Activated CD8-positive, alpha-beta T cell treated with anti-CD3 and anti-CD28 coated beads for 36 hours (primary cell): ENCODE measurements around the gene POLG. TPM values are rescaled to one million over a fixed set of nuclear protein-coding genes. Genes with fewer than 3 reads are reported as not detected.

Experiments used
- ATAC-seq: fragments of 200-7000 bp; cut with Tn5 transposase; one replicate; pipeline ENCODE4 v1.10.0; 2021; ENCODE audit warnings: mild to moderate bottlenecking, moderate library complexity
- CTCF ChIA-PET: fragments of 350-600 bp; sonication (Branson Sonifier 250); formaldehyde crosslinking; loops from one replicate; lab custom pipeline; 2021; ENCODE audit warnings: antibody characterized with exemption; lab: Charles Lee
- POLR2A ChIA-PET: fragments of 350-600 bp; sonication (Branson Sonifier 250); formaldehyde crosslinking; loops from one replicate; lab custom pipeline; 2021; ENCODE audit warnings: antibody characterized with exemption; lab: Charles Lee
- DNase-seq: peaks from one replicate; pipeline ENCODE4 v3.0.0-alpha.2; 2020
- H3K27ac Mint-ChIP-seq: one replicate; pipeline ENCODE4 v1.8.0; 2021; ENCODE audit warnings: mild to moderate bottlenecking, mixed read lengths
- H3K27me3 Mint-ChIP-seq: one replicate; pipeline ENCODE4 v1.8.0; 2021; ENCODE audit warnings: mixed read lengths
- H3K36me3 Mint-ChIP-seq: one replicate; pipeline ENCODE4 v1.8.0; 2021; ENCODE audit warnings: low read depth, mixed read lengths
- H3K4me1 Mint-ChIP-seq: one replicate; pipeline ENCODE4 v1.8.0; 2021; ENCODE audit warnings: low read depth, mixed read lengths
- H3K4me3 Mint-ChIP-seq: one replicate; pipeline ENCODE4 v1.8.0; 2021; ENCODE audit warnings: mild to moderate bottlenecking, moderate library complexity, mixed read lengths
- H3K9me3 Mint-ChIP-seq: one replicate; pipeline ENCODE4 v1.8.0; 2021; ENCODE audit warnings: mixed read lengths
- intact Hi-C: fragments of 100-400 bp; cut with micrococcal nuclease; formaldehyde crosslinking; loops from one replicate; pipeline ENCODE4 v1.10.0; 2022
- total RNA-seq, 2 experiments: library from RNA; stranded (reverse); gene quantifications; one replicate each; pipeline ENCODE4 v1.2.3, GENCODE V29; 2021
- TF ChIP-seq, protein P1 (sequence below): fragments of 200-600 bp; IDR thresholded peaks from one replicate; pipeline ENCODE4 v1.8.0; 2022; ENCODE audit warnings: antibody characterized with exemption, mild to moderate bottlenecking

POLG gene
- total RNA-seq, 2 experiments from 2014 or later: 101 to 106 TPM

DNA sequence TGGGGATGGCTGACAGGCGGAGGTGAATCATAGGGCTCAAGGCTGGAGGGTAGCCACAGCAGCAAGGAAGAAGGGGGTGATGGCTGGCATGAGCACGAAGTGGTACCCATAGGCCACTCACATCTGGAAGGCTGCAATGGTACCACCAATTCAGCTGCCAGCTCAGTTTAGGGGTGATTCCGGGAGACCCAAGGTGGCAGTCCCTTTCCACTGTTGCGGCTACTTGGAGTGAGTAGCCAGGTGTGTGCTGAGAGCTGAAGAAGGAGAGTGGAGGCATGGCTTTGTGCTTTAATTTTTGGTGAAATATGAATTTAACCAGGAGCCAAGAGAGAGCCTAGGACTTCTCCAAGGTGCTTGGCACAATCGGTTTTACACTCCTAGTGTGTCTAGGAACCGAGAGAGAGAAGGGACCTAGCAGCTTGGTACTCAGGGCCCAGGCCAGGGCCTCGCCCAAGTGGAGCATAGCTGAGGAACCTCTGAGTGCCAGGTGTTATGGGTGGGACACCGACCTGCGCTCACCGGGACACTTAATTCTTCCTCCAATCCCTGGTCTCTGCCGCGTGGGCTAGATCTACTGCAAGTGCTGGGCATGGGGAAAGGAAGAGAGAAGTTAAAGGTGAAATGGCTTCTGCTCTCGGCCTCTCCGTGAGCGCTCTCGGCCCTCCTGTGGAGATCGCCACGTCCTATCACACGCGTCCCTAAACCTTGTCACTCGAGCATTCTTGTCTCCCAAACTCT is 32.2 kb upstream of the POLG start:
- peak overlapping the region; percentile 26 for H3K4me3 Mint-ChIP-seq
- H3K9me3 Mint-ChIP-seq: no peaks in the 10 kb centered on the region
- peaks cover 81% of the 10 kb centered on the region for H3K27me3 Mint-ChIP-seq
- intact Hi-C loops: no loop called here
- no peaks in the 10 kb centered on the region for H3K36me3 Mint-ChIP-seq
- CTCF ChIA-PET: interaction anchor here (1.5 to 4.3 kb wide), 2 partner anchors 8 to 33 kb away, joined by 4 to 36 read pairs; no protein-coding TSS in a partner anchor
- ATAC-seq: no peak
- POLR2A ChIA-PET: interaction anchor here (0.7 to 2.2 kb wide), 2 partner anchors 10 to 16 kb away, joined by 3 to 6 read pairs; no protein-coding TSS in a partner anchor
- TF ChIP-seq, protein P1, sequence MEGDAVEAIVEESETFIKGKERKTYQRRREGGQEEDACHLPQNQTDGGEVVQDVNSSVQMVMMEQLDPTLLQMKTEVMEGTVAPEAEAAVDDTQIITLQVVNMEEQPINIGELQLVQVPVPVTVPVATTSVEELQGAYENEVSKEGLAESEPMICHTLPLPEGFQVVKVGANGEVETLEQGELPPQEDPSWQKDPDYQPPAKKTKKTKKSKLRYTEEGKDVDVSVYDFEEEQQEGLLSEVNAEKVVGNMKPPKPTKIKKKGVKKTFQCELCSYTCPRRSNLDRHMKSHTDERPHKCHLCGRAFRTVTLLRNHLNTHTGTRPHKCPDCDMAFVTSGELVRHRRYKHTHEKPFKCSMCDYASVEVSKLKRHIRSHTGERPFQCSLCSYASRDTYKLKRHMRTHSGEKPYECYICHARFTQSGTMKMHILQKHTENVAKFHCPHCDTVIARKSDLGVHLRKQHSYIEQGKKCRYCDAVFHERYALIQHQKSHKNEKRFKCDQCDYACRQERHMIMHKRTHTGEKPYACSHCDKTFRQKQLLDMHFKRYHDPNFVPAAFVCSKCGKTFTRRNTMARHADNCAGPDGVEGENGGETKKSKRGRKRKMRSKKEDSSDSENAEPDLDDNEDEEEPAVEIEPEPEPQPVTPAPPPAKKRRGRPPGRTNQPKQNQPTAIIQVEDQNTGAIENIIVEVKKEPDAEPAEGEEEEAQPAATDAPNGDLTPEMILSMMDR: no peak
- no peak overlapping the region for H3K27ac Mint-ChIP-seq
- DNase-seq: no peak
- peaks cover 7% of the 10 kb centered on the region for H3K4me1 Mint-ChIP-seq

DNA sequence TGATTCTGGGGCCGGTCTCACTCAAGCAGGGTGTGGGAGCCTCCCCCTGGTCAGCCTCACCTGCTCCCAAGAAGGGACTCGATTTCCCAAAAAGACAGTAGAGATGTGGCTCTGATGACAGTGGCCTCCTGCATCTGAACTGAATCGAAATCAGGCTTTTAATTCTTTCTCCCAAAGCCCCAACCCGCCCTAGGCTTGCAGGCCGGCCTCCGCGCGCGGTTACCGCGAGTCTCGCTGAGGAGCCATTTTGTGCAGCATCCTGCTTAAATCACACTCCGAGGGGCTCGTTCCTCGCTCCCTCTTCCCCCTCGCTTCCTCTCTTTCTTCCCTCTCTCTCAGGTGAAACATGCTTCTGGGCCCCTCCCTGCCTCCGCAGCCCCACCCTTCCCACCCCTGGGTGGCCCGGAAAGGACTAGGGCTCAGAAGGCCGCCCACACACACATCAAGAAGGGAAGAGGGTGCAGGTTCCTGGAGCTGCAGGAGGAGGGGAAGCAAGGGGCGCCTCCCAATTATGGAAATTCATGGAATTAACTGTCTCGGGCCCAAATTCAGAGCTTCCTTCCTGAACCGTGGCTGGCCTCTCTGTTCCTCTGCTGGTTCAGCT is 30.9 kb upstream of the POLG start:
- intact Hi-C loops: no loop called here
- Mint-ChIP-seq H3K4me3 (no peak overlapping the region), H3K27ac (no peak overlapping the region), H3K4me1 (peaks cover 9% of the 10 kb centered on the region), H3K36me3 (no peaks in the 10 kb centered on the region), H3K27me3 (peaks cover 85% of the 10 kb centered on the region), H3K9me3 (no peaks in the 10 kb centered on the region)
- ATAC-seq (no peak), DNase-seq (no peak)
- ChIA-PET CTCF (interaction anchor here (0.8 to 1.5 kb wide), 2 partner anchors 34 to 53 kb away, joined by 3 to 4 read pairs; no protein-coding TSS in a partner anchor), POLR2A (interaction anchor here (1.3 kb wide), 1 partner anchor 43 kb away, joined by 3 read pairs; no protein-coding TSS in a partner anchor)
- TF ChIP-seq, protein P1: no peak

DNA sequence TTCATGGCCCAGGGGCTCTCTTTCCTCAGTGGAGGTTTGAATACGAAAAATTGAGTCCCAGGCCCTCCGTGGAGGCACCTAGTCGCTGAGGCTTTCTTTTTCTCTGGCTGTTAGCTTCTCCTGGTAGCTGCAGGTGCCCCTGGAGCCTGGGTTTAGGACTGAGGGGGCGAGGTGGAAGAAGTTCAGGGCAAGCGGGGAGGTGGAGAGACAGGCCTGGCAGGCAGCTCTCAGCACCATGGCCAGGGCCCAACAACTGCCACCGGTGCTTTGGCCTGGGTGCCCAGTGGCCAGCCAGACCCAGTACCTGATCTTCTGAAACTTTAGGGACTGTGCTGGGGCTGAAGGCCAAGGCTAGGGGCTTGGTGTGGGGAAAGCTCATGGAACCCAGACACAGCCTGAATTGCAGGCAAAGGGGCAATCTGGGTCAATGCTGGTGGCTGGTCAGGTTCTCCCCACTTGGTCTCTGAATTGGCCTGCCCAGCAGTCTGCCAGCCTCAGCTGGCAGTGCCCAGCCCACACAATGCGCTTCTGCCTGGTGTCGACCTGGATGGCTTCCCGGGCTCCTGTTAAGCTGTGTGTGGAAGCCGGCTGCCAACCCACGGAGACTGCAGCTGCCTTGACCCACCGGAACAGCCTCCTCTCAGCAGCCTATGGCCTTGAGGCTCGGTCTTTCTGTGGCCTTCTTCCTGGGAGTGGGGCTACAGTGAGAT is 30.3 kb upstream of the POLG start:
- no peak for ATAC-seq
- Mint-ChIP-seq H3K9me3 (no peaks in the 10 kb centered on the region), H3K27me3 (peaks cover 84% of the 10 kb centered on the region), H3K27ac (no peak overlapping the region), H3K4me1 (peaks cover 9% of the 10 kb centered on the region), H3K4me3 (no peak overlapping the region), H3K36me3 (no peaks in the 10 kb centered on the region)
- DNase-seq: no peak
- intact Hi-C loops: no loop called here
- TF ChIP-seq, protein P1: no peak
- CTCF ChIA-PET: interaction anchor here (0.8 kb wide), 1 partner anchor 54 kb away, joined by 3 read pairs; no protein-coding TSS in a partner anchor
- POLR2A ChIA-PET: interaction anchor here (1.3 kb wide), 1 partner anchor 44 kb away, joined by 3 read pairs; no protein-coding TSS in a partner anchor

DNA sequence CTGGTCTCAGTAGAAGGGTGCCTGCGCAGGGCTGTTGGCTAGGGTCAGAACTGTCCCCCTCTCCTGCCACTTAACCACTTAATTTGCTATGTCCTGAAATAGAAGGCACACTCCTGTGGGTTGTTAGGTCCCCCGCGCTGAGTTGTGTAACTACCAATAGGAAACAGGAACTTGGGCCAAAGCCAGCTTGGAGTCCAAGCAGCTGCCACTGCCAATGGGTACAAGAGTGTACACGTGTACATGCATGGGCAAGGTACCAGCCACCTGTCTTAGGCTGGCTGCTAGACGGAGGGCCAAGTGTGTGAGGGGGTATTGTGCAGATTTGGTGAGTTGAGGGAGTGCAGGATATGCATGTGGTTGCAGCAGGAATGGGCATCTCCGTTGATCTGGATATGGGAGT is 29.7 kb upstream of the POLG start:
- Mint-ChIP-seq H3K36me3 (no peaks in the 10 kb centered on the region), H3K4me1 (peaks cover 9% of the 10 kb centered on the region), H3K27ac (no peak overlapping the region), H3K4me3 (no peak overlapping the region), H3K9me3 (no peaks in the 10 kb centered on the region), H3K27me3 (peaks cover 84% of the 10 kb centered on the region)
- ATAC-seq (no peak), DNase-seq (no peak)
- TF ChIP-seq, protein P1: no peak
- intact Hi-C loops: no loop called here
- ChIA-PET POLR2A (interaction anchor here (1.3 kb wide), 1 partner anchor 44 kb away, joined by 3 read pairs; no protein-coding TSS in a partner anchor), CTCF (interaction anchor here (1.0 to 9.5 kb wide), 2 partner anchors 53 to 66 kb away, joined by 3 to 149 read pairs; no protein-coding TSS in a partner anchor)
